Measurements from ENCODE around the gene LYPD4. TPM values are rescaled to one million over a fixed set of nuclear protein-coding genes. Genes with fewer than 3 reads are reported as not detected.

Gene LYPD4, protein sequence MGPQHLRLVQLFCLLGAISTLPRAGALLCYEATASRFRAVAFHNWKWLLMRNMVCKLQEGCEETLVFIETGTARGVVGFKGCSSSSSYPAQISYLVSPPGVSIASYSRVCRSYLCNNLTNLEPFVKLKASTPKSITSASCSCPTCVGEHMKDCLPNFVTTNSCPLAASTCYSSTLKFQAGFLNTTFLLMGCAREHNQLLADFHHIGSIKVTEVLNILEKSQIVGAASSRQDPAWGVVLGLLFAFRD
- not detected in 2 replicates for total RNA-seq (2014; rRNA removed; shearing (Covaris generic); ENCODE audit: low replicate concordance)

DNA sequence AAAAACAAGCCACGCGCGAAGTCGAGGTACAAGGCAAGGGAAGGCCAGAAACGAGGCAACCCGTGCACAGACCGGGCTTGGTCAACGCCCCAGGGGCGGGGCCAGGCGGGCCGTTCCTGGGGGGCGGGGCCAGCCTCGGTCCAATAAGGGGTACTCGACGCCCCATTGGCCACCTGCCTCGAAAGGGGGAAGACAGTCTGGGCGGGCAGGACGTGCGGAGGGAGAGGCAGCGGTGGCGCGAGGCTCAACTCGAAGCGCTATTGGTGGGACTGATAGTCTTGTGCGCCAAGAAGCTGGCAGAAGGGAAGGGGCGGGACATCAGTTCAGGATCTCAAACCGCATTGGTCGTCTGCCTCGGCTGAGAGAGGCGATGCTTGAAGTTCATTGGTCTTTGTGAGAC is at the start of gene LYPD4:
TSS of gene LYPD4 (minus strand) at position 83 of the 400 bp plus-strand sequence. CDS start 5,398 bp downstream, outside the sequence.
- Histone ChIP-seq H3K27me3 (peaks cover 25% of the 10 kb centered on the region), H3K36me3 (no peaks in the 10 kb centered on the region), H3K9me3 (no peaks in the 10 kb centered on the region; the same call in 1 of the 2 replicates), H3K4me3 (no peak within 1 kb of the TSS)
- no peak for DNase-seq

DNA sequence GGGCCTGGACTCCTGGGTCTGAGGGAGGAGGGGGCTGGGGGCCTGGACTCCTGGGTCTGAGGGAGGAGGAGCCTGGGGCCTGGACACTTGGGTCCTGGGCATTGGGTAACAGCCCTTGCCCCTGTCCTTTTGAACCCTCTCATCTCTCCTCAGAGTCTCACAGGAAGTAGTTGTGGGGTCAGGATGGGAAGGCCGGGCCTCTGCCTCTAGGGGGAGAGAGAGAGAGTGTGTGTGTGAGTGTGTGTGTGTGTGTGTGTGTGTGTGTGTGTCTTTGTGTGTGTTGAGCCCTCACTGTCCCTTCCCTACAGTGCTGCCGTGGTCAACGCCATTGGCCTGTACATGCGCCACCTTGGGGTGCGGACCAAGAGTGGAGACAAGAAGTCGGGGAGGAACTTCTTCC is 49.4 kb upstream of the LYPD4 start:
- H3K9me3 ChIP-seq: no peaks in the 10 kb centered on the region
- DNase-seq: no peak
- peaks cover 64% of the 10 kb centered on the region for H3K36me3 ChIP-seq
- no peaks in the 10 kb centered on the region for H3K27me3 ChIP-seq
- no peak overlapping the region for H3K4me3 ChIP-seq

DNA sequence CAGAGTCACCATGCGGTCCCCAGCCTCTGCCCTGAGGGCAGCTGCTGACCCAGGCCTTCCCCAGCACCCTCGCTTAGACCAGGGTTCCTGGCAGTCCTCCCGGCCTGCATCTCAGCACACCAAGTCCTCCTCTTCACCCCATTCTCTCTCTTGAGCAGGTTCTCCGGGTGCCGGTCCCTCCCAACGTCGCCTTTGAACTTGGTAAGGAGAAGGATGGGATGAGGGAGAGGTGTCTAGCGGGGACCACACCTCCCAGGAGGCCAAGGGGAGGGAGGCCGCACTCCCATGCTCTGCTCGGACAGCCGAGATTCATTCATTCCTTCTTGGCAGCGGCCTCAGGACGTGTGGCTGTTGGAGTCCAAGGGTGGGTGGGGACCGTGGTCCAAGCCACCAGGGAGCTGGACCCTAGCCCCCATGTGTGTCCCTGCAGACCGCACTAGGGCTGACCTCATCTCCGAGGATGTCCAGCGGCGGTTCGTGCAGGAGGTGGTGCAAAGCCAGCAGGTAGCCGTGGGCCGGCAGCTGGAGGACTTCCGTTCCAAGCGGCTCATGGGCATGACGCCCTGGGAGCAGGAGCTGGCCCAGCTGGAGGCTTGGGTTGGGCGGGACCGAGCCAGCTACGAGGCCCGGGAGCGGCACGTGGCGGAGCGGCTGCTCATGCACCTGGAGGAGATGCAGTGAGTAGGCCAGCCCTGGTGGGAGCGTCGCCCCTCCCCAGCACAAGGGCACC is 47.9 kb upstream of the LYPD4 start:
- H3K9me3 ChIP-seq: no peaks in the 10 kb centered on the region
- no peak for DNase-seq
- no peak overlapping the region for H3K4me3 ChIP-seq
- no peaks in the 10 kb centered on the region for H3K27me3 ChIP-seq
- H3K36me3 ChIP-seq: peaks cover 64% of the 10 kb centered on the region

DNA sequence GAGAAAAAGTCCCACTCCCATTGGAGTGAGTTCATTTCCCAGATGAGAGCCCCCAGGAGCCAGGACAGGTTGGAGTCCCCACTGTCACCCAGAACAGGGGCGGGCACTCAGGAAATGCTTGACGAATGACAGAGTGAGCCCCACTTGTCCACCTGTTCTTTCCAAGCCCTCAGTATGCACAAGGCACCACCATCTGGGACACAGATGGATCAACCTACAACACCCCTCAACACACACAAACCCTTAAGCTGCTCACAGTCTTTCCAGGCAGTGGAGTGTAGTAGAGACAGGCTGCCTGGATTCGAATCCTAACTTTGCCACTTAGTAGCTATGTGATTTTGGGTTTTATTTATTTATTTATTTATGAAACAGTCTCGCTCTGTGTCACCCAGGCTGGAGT is 46.5 kb upstream of the LYPD4 start:
- H3K9me3 ChIP-seq: no peaks in the 10 kb centered on the region
- no peaks in the 10 kb centered on the region for H3K27me3 ChIP-seq
- no peak for DNase-seq
- peaks cover 70% of the 10 kb centered on the region for H3K36me3 ChIP-seq
- no peak overlapping the region for H3K4me3 ChIP-seq

DNA sequence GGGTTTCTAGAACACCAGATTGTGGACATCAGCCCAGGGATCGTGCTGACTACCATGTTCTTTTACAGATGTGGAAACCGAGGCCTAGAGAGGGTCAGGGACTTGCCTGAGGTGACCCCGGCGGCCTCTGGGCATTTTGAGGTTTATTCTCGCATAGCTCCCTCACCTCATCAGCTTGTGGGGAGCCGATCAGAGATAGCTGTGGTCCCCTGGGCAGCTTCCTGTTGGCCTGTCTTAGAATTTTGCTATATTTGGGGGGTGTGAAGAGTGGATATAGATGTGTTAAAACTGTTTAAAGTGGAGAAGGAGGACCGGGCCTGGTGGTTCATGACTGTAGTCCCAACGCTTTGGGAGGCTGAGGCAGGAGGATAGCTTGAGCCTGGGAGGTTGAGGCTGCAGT is 45.4 kb upstream of the LYPD4 start:
- no peak overlapping the region for H3K4me3 ChIP-seq
- no peaks in the 10 kb centered on the region for H3K27me3 ChIP-seq
- no peak for DNase-seq
- no peaks in the 10 kb centered on the region for H3K9me3 ChIP-seq
- peaks cover 70% of the 10 kb centered on the region for H3K36me3 ChIP-seq

DNA sequence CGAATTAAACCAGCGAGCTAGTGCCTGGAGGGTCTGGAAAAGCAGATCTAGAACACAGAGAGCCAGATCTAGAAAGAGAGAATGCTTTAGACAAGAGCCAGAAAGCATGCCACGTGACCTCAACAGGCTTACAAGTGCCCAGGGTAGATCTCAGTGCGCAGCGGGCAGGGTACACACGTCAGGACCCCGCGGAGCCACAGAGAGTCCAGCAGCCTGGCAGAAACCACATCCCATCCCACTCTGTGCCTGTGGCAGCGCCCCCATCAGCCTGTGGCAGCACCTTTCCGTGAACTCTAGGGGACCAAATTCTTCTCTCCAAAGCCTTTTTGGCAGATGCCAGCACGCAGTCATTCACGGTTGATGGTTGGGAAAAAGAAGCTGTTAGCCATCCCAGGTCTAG is 44.4 kb upstream of the LYPD4 start:
- no peak for DNase-seq
- Histone ChIP-seq H3K36me3 (peaks cover 70% of the 10 kb centered on the region), H3K27me3 (no peaks in the 10 kb centered on the region), H3K9me3 (no peaks in the 10 kb centered on the region), H3K4me3 (no peak overlapping the region)

DNA sequence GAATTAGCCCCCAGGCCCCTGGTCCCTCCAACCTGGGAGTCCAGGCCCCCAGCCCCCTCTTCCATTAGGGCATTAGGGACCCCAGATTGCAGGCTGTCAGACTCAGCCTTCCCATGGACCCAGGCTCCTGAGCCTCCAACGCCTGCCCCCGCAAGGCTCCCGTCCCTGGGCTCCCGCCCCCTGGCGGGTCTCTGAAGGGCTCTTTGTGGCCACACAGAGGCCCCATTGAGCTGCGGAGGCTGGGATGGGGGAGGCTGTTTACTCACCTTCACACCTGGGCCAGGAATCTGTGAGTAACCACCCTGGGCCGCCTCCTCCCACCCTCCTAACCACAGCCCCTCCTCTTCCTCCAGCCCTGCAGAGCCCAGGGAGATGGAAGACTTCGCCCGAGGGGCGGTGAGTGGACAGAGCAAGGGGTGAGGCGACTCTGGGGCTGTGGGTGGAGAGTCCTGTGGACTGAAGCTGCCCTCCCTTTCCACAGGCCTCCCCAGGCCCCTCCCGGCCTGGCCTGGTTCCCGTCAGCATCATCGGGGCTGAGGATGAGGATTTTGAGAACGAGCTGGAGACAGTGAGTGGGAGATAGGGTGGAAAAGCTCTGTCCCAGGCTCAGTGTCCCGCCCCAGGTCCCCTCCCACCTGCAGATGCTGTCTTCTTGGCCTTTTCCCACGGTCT is 43.4 kb upstream of the LYPD4 start:
- peaks cover 75% of the 10 kb centered on the region for H3K36me3 ChIP-seq
- no peaks in the 10 kb centered on the region for H3K9me3 ChIP-seq
- no peak for DNase-seq
- no peaks in the 10 kb centered on the region for H3K27me3 ChIP-seq
- no peak overlapping the region for H3K4me3 ChIP-seq

DNA sequence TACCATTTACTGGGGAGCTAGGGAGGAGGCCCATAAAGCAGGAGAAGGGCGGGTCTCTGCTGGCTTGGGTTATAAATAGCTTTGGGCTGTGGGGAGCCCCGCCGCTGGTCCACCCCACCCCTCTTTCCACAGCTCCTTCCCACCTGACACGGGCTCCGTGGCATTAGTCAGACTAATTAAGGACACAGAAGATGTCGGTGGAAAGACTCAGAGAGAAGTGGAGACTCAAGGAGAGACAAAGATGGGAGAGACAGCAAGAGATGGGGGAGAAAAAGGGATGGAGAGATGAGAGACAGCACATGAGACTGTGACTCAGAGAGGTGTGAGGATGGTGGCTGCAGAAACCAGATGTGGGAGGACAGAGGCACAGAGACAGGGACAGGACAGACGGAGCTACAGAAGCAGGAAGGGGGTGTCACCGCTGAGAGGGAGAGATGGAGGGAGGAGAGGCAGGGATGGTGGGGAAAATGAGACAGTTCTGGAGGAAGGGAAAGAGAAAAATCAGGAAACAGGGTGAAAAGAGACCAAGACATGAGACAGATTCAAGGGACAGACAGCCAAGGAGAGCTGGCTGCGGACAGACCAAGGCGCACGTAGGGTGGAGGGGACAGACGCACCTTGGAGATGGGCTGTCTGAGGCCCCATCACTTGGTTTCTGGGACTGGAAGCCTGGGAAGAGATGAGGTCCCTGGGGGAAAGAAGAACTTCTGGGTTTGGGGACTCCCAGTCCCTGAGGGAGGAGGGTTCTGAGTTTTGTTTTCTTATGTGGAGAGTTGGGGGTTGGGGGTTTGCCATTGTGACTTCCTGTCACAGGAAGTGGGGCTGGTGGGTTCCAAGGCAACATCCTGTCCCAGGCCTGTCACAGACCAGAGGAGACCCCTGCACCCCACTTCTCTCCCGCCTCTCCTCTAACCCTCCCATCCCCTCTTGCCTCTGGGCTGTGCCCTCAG is 42.6 kb upstream of the LYPD4 start:
- no peak for DNase-seq
- Histone ChIP-seq H3K27me3 (no peaks in the 10 kb centered on the region), H3K36me3 (peaks cover 70% of the 10 kb centered on the region), H3K4me3 (no peak overlapping the region), H3K9me3 (no peaks in the 10 kb centered on the region)

DNA sequence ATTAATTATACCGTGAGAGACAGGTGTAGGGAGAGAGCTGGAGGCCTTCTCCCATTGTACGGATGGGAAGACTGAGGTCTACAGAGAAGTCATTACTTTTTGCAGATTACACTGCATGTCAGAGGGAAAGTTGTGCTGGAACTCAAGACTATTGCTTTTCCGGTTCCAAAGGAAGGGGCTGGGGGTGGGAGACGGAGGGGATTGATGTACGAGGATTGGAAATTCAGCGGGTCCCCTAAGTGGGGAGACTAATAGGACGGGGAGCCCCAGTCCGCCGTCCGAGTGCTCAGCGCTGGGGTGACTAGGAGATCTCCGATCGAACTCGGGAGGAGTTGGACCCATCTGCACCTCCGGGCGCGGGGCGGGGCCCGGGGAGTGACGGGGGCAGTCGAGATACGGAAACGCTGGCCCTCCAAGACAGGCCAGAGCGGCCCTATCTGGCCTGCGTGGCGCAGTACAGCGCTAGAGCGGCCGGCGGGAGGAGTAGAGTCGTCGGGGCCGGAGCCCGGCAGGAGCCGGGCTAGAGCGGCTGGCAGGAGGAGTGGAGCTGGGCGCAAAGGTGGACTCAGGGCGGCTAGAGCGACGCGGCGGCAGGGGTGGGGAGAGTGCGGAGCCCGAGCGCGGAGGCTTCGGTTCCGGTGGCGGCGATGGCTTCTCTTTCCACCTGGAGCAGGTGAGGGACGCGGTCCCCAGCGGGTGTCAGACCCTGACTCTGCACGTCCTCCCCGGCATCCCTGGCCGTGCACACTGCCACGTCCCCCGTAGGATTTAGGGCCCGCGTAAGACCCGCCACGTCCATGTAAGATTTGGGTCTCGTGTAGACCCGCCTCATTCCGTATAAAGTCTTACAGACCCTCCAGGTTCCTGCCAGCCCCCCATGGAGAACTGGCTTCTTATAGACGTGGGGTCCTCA is 39.6 kb upstream of the LYPD4 start:
- Histone ChIP-seq H3K36me3 (peaks cover 45% of the 10 kb centered on the region), H3K27me3 (no peaks in the 10 kb centered on the region), H3K4me3 (peak overlapping the region; percentile 92), H3K9me3 (no peaks in the 10 kb centered on the region)
- peak; percentile 98 for DNase-seq

DNA sequence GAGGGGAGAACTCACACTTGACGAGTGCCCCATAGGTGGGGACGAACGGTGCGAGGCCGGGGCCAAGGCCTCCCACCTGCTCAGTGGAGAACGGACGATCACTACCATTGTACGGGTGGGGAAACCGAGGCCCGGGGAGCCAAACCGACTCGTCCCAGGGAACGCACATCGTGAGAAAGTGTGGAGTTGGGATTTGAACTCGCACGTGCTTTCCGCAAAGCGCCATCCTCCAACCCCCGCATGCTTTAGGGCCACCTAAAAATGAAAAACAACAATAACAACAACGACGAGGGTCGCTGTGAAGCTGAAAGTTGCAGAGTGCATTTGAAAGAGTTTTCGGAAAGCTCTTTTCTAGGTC is 39.0 kb upstream of the LYPD4 start:
- Histone ChIP-seq H3K9me3 (no peaks in the 10 kb centered on the region), H3K4me3 (peak overlapping the region; percentile 92), H3K36me3 (peaks cover 40% of the 10 kb centered on the region), H3K27me3 (no peaks in the 10 kb centered on the region)
- DNase-seq: no peak

DNA sequence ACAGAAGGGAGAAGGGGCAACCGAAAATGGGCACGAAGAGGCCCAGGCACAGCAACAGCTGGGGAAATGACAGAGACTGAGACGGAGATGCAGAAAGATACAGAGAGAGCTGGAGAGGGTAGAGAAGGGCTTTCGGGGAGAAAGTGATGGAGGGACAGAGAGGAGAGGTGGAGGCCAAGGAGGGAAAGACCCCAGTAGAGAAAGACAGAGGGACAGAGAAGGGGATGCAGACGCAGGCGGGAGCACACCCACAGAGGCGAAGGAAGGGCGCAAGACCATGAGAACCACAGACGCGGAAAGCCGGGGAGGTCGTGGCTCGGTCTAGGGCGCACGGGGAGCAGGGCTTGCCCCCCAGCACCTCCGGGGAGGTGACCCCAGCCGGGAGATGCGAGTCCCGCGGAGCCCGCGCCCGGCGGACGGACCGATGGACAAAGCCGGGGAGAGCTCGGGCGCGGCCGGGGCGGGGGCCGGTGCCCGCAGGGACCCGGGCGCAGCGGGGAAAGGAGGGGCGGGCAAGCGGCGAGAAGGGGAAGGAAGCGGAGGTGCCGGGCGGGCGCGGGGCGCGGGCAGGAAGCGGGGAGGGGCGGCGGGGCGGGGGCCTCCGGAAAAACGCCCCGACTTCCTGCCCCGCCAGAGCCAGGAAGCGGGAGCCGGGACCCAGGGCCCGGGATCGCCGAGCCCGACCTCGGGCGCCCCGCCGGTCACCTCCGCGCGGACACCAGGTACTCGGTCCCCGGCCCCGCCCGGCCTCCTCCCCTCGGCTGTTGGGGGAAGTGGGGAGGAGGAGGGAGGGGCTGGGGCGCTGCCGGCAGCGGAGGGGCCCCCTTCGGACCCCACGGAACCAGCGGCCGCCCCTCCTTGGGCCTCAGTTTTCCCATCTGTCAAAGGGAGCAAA is 38.3 kb upstream of the LYPD4 start, which contains the start of gene ARHGEF1:
TSS of gene ARHGEF1 (plus strand) at position 617 of the 895 bp plus-strand sequence. CDS start 4,899 bp downstream, outside the sequence.
- peak within 1 kb of the TSS; percentile 92 for H3K4me3 ChIP-seq
- no peaks in the 10 kb centered on the region for H3K9me3 ChIP-seq
- DNase-seq: peak; percentile 82
- no peaks in the 10 kb centered on the region for H3K27me3 ChIP-seq
- peaks cover 34% of the 10 kb centered on the region for H3K36me3 ChIP-seq

DNA sequence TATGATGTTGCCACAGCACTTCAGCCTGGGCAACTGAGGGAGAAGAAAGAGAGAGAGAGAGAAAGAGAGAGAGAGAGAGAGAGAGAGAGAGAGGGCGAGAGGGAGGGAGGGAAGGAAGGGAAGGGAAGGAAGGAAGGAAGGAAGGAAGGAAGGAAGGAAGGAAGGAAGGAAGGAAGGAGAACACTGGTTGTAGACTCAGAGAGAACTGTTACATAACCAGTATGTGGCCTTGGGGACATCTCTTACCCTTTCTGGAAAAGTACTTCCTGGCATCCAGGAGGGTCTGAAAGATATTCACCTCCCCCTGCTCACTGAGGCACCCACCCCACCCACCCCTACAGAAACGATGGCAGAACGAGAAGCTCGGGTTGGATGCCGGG is 35.8 kb upstream of the LYPD4 start:
- DNase-seq: no peak
- Histone ChIP-seq H3K27me3 (no peaks in the 10 kb centered on the region), H3K9me3 (no peaks in the 10 kb centered on the region), H3K36me3 (peaks cover 13% of the 10 kb centered on the region), H3K4me3 (no peak overlapping the region)

DNA sequence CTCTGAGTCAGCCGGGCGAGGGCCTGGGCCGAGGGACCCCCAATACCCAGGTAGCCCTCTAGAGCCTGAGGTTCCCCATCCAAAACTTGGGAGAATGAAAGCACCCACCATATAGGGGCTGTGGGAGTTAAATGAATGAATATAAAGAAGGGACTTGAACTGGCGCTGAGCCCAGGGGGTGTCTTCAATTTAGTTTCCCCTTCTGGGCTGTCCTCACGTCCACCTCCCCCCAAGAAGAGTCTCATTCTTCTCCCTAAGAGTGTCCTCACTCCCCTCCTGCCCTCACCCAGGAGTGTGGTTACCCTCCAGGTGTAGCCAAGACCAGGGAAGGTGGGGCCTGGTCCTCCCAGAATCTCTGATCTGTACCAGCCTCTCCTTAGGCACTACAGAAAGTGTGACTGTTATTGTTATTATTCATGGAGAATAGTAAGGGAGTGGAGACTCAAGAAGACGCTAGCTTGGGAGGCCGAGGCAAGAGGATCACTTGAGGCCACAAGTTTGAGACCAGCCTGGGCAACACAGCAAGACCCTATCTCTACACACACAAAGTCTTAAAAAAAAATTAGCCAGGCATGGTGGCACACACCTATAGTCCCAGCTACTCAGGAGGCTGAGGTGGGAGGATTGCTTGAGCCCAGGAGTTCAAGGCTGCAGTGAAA is 35.3 kb upstream of the LYPD4 start:
- H3K9me3 ChIP-seq: no peaks in the 10 kb centered on the region
- no peak overlapping the region for H3K4me3 ChIP-seq
- H3K36me3 ChIP-seq: peaks cover 10% of the 10 kb centered on the region
- no peaks in the 10 kb centered on the region for H3K27me3 ChIP-seq
- no peak for DNase-seq

DNA sequence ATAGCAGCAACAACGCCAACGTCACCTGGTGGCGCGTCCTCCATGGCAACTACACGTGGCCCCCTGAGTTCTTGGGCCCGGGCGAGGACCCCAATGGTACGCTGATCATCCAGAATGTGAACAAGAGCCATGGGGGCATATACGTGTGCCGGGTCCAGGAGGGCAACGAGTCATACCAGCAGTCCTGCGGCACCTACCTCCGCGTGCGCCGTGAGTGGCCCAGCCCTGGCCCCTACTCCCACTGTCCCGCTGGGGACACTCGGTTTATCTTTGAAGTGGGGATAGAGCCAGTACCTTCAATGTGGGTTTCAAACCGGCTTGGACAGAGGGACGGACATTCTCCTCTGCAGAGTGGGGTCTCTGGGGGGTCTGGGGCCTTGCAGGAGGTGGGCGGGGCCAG is 34.6 kb upstream of the LYPD4 start:
- H3K27me3 ChIP-seq: no peaks in the 10 kb centered on the region
- DNase-seq: no peak
- H3K9me3 ChIP-seq: no peaks in the 10 kb centered on the region
- H3K4me3 ChIP-seq: no peak overlapping the region
- H3K36me3 ChIP-seq: peaks cover 4% of the 10 kb centered on the region; the same call in 1 of the 2 replicates
